ENCODE results near the gene ATP6AP1. TPM values are rescaled to one million over a fixed set of nuclear protein-coding genes. Genes with fewer than 3 reads are reported as not detected.

The ATP6AP1 gene
- polyA plus RNA-seq, 12 donors, result 53.5 to 75.1 (median 59.0) TPM; not detected in 1

DNA sequence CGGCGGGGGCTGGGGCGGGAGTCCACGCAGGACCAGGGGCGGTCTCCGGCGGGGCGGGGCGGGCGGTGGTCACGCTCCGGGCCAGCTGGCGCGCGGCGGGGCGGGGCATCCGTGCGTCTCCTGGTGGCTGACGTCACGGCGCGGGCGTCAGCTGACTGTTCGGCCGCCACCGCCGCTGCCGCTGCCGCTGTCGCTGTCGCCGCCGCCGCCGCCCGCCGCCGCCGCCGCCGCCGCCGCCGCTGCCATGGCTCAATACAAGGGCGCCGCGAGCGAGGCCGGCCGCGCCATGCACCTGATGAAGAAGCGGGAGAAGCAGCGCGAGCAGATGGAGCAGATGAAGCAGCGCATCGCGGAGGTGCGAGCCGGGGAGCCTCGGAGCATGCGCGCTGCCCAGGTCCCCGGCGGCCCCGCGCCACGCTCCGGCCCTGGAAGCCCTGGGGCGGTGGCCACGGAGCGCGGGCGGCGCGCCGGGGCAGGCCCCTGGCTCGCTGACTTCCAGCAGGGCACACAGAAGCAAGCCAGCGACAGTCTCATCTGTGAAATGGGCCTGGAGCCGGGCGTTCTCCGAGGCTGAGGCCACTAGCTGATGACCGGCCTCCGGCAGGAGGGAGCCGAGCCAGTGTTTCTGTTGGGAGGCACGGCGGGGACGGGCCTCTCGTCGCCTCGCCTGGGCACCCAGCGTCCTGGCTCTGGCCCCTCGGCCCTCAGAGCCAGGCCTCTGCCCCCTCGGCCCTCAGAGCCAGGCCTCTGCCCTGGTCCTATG, 15.7 kb downstream of the ATP6AP1 start, which contains the start of gene FAM50A:
Gene FAM50A, plus strand, starts transcription at position 150 of the 763 bp plus-strand sequence. Its CDS starts 95 bp downstream, at position 245.
- DNase-seq, result peak; percentile 57

- no peak for DNase-seq
These were observed 16.3 kb downstream of the ATP6AP1 start for GRCh38 chrX:154444755-154445246.

DNA sequence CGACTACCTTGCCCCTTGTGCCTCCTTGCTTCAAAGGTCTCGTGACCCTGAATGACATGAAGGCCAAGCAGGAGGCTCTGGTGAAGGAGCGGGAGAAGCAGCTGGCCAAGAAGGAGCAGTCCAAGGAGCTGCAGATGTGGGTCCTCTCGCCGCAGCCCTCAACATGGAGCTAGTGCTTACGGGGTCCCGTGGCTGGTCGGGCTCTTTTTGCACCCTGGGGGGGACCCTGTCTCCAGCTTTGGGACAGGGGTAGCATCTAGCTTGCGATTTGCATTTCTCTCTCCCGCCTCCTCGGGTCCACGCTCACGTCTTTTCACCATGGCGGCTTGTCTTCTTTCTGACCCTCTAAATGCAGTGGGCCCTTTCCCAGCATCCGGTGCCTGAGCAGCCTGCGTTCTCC, 17.3 kb downstream of the ATP6AP1 start:
- no peak for DNase-seq

DNA sequence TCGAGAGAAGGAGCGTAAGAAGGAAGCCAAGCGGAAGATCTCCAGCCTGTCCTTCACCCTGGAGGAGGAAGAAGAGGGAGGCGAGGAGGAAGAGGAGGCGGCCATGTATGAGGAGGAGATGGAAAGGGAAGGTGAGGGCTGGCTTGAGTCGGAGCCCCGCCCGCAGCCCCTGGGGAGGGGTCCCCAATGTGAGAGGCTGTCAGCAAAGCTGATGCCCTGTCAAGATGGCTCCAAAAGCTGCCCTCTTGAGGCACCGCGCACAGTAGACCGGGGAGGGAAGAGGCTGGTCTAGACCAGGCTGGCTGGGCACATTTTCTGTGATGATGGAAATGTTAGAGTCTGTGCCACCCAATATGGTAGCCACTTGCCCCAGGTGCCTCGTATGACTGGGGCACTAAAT, 18.0 kb downstream of the ATP6AP1 start:
- DNase-seq, result no peak

DNA sequence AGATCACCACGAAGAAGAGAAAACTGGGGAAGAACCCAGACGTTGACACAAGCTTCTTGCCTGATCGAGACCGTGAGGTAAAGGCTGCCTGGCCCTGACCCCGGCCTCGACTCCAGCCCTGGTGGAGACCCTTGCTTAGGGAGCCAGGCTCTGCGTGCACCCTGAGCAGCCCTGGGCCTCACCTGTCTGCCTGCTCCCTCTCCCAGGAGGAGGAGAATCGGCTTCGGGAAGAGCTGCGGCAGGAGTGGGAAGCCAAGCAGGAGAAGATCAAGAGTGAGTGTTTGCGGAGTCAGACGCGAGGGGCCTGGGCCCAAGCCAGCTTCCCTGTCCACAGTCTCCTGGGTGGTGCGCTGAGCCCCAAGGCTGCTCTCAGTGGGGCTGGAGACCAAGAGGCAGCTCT, 20.0 kb downstream of the ATP6AP1 start:
- DNase-seq, result no peak

DNA sequence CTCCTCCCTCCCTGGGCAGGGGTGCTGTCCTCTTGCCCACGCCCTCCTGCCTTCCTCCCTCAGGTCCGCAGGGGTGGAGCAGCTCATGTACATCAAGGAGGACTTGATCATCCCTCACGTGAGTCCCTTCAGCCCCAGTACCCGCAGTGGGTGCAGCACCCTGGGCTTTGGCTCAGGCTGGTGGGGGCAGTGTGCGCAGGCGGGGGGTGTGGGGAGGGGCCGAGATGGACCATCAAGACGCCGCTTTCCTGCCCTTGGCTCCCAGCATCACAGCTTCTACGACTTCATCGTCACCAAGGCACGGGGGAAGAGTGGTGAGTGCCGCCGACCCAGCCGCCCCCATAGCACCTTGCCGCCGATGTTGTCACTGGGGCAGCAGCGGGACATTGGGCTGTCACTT, 21.1 kb downstream of the ATP6AP1 start:
- no peak for DNase-seq

GRCh38 chrX:154450312-154450711, 21.8 kb downstream of the ATP6AP1 start:
- no peak for DNase-seq

DNA sequence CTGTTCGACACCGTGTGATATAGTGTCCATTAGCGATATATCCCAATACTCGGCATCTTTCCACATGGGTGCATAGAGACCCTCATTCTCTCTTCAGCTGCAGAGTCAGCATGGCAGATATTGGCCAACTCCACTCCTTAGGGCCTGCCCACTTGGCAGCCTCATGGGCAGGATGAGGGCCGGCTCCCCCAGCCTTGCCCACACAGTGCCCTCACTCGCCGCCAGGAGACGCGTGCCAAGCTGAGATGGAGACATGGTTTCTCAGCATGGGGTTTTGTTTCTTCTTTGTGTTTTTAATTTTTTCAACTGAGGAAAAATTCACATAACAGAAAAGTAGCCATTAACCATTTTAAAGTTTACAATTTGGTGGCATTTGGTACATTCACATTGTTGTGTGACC, 24.3 kb downstream of the ATP6AP1 start:
- DNase-seq, result no peak

DNA sequence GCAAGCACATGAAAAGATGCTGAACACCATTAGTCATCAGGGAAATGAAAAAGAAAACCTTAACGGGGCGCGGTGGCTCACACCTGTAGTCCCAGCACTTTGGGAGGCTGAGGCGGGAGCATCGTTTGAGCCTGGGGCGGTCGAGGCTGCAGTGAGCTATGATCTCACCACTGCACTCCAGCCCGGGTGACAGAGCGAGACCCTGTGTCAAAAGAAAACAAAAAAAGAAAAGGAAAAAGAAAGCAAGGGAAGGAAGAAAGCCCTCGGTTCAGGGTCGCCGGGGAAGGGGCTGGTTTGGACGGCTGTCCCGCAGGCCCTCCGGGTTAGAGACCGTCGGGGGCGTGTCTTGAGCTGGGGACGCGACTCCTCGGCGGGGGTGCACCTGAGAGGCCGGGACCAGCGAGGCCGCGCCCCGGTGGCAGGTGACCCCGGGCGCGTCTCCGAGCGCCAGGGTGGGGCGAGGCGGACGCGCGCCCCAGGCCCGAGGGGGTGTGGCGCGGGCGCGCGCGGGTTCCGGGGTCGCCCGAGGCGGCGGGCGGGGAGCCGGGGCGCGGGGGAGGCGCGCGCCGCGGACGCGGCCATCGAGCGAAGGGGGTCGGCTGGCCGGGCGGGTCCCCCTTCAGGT, 29.1 kb downstream of the ATP6AP1 start:
- no peak for DNase-seq

- DNase-seq, result no peak
These were observed 29.9 kb downstream of the ATP6AP1 start, which contains the start of gene PLXNA3 for GRCh38 chrX:154458116-154458953. Gene PLXNA3 (plus strand): TSS chrX:154458281. CDS start chrX:154460184, 1,903 bp downstream.

- DNase-seq, result no peak
These were observed 30.7 kb downstream of the ATP6AP1 start for GRCh38 chrX:154458954-154459778.

- DNase-seq, result no peak
These were observed 31.4 kb downstream of the ATP6AP1 start for GRCh38 chrX:154459832-154460231.

GRCh38 chrX:154460326-154460725, 31.8 kb downstream of the ATP6AP1 start:
- no peak for DNase-seq

DNA sequence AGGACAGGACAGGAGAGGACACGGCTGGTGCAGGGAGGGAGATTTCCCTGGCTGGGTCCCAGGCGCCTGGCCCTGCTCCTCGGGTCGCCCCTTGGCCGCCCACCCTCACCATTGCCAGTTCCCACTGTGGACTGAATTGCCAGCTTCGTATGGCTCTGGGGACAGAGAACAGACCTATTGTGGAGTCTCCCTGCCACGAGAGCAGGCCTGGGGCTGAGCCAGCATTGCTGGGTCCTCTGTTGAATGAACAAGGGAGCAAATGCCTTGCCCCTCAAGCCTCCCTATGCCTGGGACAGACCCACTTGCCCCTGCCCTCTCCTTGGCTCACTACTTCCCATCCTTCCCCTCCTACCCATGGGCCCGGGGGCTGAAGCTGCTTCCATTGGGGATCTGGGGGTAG, 33.9 kb downstream of the ATP6AP1 start:
- DNase-seq, result no peak

GRCh38 chrX:154463611-154464220, 35.2 kb downstream of the ATP6AP1 start:
- no peak for DNase-seq

- DNase-seq, result no peak
These were observed 36.4 kb downstream of the ATP6AP1 start for GRCh38 chrX:154464806-154465365.

DNA sequence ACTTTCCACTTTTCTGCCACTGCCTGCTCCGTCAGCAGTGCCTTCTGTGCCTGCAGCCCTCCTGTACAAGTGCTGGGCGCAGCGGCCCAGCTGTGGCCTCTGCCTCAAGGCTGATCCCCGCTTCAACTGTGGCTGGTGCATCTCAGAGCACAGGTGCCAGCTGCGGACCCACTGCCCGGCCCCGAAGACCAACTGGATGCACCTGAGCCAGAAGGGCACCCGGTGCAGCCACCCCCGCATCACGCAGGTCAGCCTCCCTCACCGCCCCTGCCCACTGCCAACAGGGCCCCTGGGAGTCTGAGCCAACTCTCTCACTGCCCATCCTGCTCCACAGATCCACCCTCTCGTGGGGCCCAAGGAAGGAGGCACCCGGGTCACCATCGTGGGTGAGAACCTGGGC, 37.1 kb downstream of the ATP6AP1 start:
- no peak for DNase-seq

DNA sequence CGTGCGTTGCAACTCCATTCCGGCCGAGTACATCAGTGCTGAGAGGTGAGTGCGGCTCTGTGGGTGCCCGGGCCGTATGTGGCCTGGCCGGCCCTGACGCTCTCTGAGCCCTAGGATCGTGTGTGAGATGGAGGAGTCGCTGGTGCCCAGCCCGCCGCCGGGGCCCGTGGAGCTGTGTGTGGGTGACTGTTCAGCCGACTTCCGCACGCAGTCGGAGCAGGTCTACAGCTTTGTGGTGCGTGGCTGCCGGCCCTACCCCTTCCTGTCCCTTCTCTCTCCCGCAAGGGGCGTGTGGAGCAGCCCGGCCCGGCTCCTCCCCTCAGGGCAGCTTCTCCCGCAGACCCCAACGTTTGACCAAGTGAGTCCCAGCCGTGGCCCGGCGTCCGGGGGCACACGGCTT, 37.6 kb downstream of the ATP6AP1 start:
- DNase-seq, result no peak

GRCh38 chrX:154466907-154467306, 38.4 kb downstream of the ATP6AP1 start:
- DNase-seq, result no peak

DNA sequence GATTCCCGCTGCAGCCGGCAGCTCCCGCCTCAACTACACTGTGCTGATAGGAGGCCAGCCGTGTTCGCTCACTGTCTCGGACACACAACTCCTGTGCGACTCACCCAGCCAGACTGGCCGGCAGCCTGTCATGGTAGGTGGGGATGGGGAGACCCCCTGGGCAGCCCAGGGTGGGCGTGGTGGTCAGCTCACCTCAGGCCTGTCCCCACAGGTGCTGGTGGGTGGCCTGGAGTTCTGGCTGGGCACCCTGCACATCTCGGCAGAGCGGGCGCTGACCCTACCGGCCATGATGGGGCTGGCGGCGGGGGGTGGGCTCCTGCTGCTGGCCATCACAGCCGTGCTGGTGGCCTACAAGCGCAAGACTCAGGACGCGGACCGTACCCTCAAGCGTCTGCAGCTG, 39.1 kb downstream of the ATP6AP1 start:
- DNase-seq, result no peak

- no peak for DNase-seq
These were observed 39.7 kb downstream of the ATP6AP1 start for GRCh38 chrX:154468217-154468616.

Measured in muscle of arm (tissue), 12 donors.